GM12874 (cell line): ENCODE data around the gene POLR1G.

Experiments
- CTCF ChIP-seq: IDR thresholded peaks from 2 replicates; pipeline ENCODE4 v1.5.1; 2011; ENCODE audit warnings: low read depth, mild to moderate bottlenecking, control low read depth, low read length, moderate library complexity; ENCODE audit not compliant: insufficient read depth

The POLR1G gene

GRCh38 chr19:45402298-45403061 is 4.0 kb upstream of the POLR1G start:
- TF ChIP-seq CTCF: peak; percentile 70

- TF ChIP-seq CTCF: no peak
These were observed 3.2 kb upstream of the POLR1G start for GRCh38 chr19:45403272-45403671.

GRCh38 chr19:45403781-45404556 is 2.5 kb upstream of the POLR1G start:
- peak; percentile 82 for TF ChIP-seq CTCF

- TF ChIP-seq CTCF: no peak
These were observed 1.6 kb upstream of the POLR1G start, which contains the start of gene PPP1R13L for GRCh38 chr19:45404557-45405434. TSS of gene PPP1R13L (minus strand) at chr19:45405069. CDS start at chr19:45398318, 6,751 bp downstream.

- TF ChIP-seq CTCF: no peak
These were observed 814 bp upstream of the POLR1G start for GRCh38 chr19:45405435-45406225.

GRCh38 chr19:45407091-45407375 is 589 bp downstream of the POLR1G start:
- TF ChIP-seq CTCF: no peak
